ENCODE results near the gene IPCEF1. TPM values are rescaled to one million over a fixed set of nuclear protein-coding genes. Genes with fewer than 3 reads are reported as not detected.

Gene IPCEF1
- polyA plus RNA-seq, 3 donors = 14.7 to 29.7 (median 16.5) TPM

- Mint-ChIP-seq H3K36me3 (no peaks in the 10 kb centered on the region), H3K4me1 (no peaks in the 10 kb centered on the region), H3K27ac (no peak overlapping the region), H3K9me3 (peaks cover 0 to 10% (median 5%) of the 10 kb centered on the region in 7 donors), H3K27me3 (ENCODE audit: low read depth in 3 of 3) (peaks cover 2 to 4% (median 3%) of the 10 kb centered on the region in 3 donors), H3K4me3 (no peak overlapping the region)
- no peaks in the 10 kb centered on the region for H3K27me3 ChIP-seq (ENCODE audit: control insufficient read depth in 2 of 2, insufficient read depth in 2 of 2, low read length in 2 of 2)
- H4K20me1 ChIP-seq (ENCODE audit: insufficient read depth, low read length) = no peaks in the 10 kb centered on the region
- TF ChIP-seq CTCF (IDR thresholded peaks at IDR 0.05) = no peak
- 97% methylated on average over 4 of the region's 5 CpGs for WGBS (ENCODE audit: insufficient coverage)
- intact Hi-C loops (cut with micrococcal nuclease) = no loop called here
- H3K79me2 ChIP-seq (ENCODE audit: insufficient read depth, low read length) = no peaks in the 10 kb centered on the region
- no peaks in the 10 kb centered on the region for H3K4me1 ChIP-seq (ENCODE audit: control insufficient read depth in 1 of 2, insufficient read depth in 2 of 2, low read length in 2 of 2)
- H3K4me3 ChIP-seq (replicated peaks in 1 of 3; ENCODE audit: low read depth in 2 of 3, low read length in 3 of 3) = no peak overlapping the region
- peaks cover 0 to 5% of the 10 kb centered on the region in 2 donors for H3K9me3 ChIP-seq (replicated peaks in 1 of 2; ENCODE audit: control insufficient read depth in 1 of 2, insufficient read depth in 1 of 2, low read length in 2 of 2)
- H3K36me3 ChIP-seq (replicated peaks in 1 of 2; ENCODE audit: control insufficient read depth in 1 of 2, insufficient read depth in 2 of 2, low read length in 2 of 2) = no peaks in the 10 kb centered on the region
- DNase-seq = no peak
- H3K4me2 ChIP-seq (replicated peaks; ENCODE audit: extremely low read depth, low read length, poor library complexity, severe bottlenecking) = no peak overlapping the region
- H2AFZ ChIP-seq (ENCODE audit: insufficient read depth, low read depth, low read length, poor library complexity, severe bottlenecking) = no peak overlapping the region
- no peak overlapping the region for H3K9ac ChIP-seq (ENCODE audit: insufficient read depth, low read length, poor library complexity, severe bottlenecking)
- no peak overlapping the region for H3K27ac ChIP-seq (ENCODE audit: low read depth in 1 of 2, low read length in 2 of 2)
Measured at GRCh38 chr6:154386848-154387717, 30.5 kb upstream of the IPCEF1 start.

GRCh38 chr6:154384191-154384590 is 27.6 kb upstream of the IPCEF1 start:
- Histone ChIP-seq H3K27ac (ENCODE audit: low read depth in 1 of 2, low read length in 2 of 2) (no peak overlapping the region), H3K79me2 (ENCODE audit: insufficient read depth, low read length) (no peaks in the 10 kb centered on the region), H4K20me1 (ENCODE audit: insufficient read depth, low read length) (no peaks in the 10 kb centered on the region), H2AFZ (ENCODE audit: insufficient read depth, low read depth, low read length, poor library complexity, severe bottlenecking) (no peak overlapping the region), H3K9me3 (replicated peaks in 1 of 2; ENCODE audit: control insufficient read depth in 1 of 2, insufficient read depth in 1 of 2, low read length in 2 of 2) (peaks cover 0 to 5% of the 10 kb centered on the region in 2 donors), H3K9ac (ENCODE audit: insufficient read depth, low read length, poor library complexity, severe bottlenecking) (no peak overlapping the region), H3K27me3 (ENCODE audit: control insufficient read depth in 2 of 2, insufficient read depth in 2 of 2, low read length in 2 of 2) (no peaks in the 10 kb centered on the region), H3K4me2 (replicated peaks; ENCODE audit: extremely low read depth, low read length, poor library complexity, severe bottlenecking) (no peak overlapping the region), H3K4me1 (ENCODE audit: control insufficient read depth in 1 of 2, insufficient read depth in 2 of 2, low read length in 2 of 2) (peaks cover 10 to 12% of the 10 kb centered on the region in 2 donors), H3K36me3 (replicated peaks in 1 of 2; ENCODE audit: control insufficient read depth in 1 of 2, insufficient read depth in 2 of 2, low read length in 2 of 2) (no peaks in the 10 kb centered on the region), H3K4me3 (replicated peaks in 1 of 3; ENCODE audit: low read depth in 2 of 3, low read length in 3 of 3) (no peak overlapping the region)
- no peak overlapping the region for H3K27ac Mint-ChIP-seq
- peaks cover 0 to 4% (median 3%) of the 10 kb centered on the region in 3 donors for H3K27me3 Mint-ChIP-seq (ENCODE audit: low read depth in 3 of 3)
- DNase-seq = no peak
- H3K4me3 Mint-ChIP-seq = no peak overlapping the region
- intact Hi-C loops (cut with micrococcal nuclease) = no loop called here
- no CpG with 5 or more reads among the region's 2 CpGs for WGBS (ENCODE audit: insufficient coverage)
- peaks cover 0 to 10% (median 3%) of the 10 kb centered on the region in 7 donors for H3K9me3 Mint-ChIP-seq
- H3K4me1 Mint-ChIP-seq = peaks cover 14% of the 10 kb centered on the region
- no peaks in the 10 kb centered on the region for H3K36me3 Mint-ChIP-seq
- TF ChIP-seq CTCF (IDR thresholded peaks at IDR 0.05) = no peak

All from CD14-positive monocyte (primary cell).